Activated CD4-positive, CD25-positive, alpha-beta regulatory T cell treated with anti-CD3 and anti-CD28 coated beads, Interleukin-2, amount 50 U/mL, for 16 hours (primary cell): ENCODE data around the gene PTPRR.

Experiments
- DNase-seq: peaks from one replicate; pipeline ENCODE4 v3.0.0-alpha.2; 2020; ENCODE audit warnings: low read depth, low spot score

Gene PTPRR

GRCh38 chr12:70910666-70911065 lies 9.9 kb downstream of the PTPRR start:
- no peak for DNase-seq

DNA sequence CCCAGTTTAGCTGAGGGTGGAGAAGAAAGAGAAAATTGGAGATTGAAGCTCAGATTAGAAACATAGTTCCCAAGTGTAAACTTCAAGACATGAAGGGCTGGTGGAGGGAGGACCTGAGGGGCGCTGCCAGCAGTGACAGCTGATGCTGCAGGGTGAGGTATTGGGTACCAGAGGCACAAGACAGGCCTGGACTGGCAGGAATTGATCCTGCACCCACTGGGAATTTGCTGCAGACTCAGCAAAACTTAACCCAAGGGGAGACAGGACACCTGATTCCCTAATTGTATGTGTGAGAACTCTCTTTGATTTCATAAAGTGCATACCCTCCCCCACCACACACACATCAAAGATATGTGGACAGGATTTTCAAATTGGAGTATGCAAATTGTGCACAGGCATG lies 11.6 kb downstream of the PTPRR start:
- DNase-seq, result no peak

DNA sequence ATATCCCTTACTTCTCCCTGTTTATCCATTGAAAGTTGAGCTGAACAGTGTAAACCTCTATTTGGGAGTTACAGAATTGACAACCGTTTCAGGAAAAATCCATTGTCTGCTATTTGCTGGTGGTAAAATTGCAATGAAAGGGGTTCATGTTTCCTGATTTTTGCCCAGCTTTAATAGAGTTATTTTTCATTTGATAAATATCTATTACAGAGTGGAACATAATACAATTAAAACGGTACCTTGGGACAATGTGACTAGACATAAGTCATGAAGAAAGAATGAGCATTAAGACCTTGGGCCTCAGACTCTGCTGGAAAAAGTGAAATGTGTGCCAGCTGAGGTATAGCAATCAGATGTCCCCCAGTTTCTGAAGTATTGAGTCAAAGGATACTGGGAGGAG lies 13.1 kb downstream of the PTPRR start:
- DNase-seq, result no peak

- no peak for DNase-seq
Measured at GRCh38 chr12:70895956-70896355, 24.6 kb downstream of the PTPRR start.

DNA sequence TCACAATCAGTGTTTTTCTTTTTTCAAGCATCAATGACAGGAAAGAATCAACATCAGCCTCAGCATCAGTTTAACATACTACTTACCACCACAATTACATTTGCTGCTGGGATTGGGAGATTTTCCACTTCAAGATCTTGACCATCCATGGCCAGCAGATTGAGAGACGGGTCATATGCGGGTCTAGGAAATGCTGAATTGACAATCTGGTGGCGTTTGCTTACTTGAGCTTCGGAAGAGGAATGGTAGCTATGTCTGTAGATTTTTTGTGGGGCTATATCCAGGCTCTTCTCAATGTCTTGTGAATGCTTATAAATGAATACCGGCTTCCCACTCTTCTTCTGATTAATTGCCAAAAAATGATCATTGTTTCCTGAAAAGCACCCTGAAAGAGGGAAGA lies 27.9 kb downstream of the PTPRR start:
- no peak for DNase-seq

GRCh38 chr12:70890895-70891832 lies 29.4 kb downstream of the PTPRR start:
- DNase-seq, result no peak

DNA sequence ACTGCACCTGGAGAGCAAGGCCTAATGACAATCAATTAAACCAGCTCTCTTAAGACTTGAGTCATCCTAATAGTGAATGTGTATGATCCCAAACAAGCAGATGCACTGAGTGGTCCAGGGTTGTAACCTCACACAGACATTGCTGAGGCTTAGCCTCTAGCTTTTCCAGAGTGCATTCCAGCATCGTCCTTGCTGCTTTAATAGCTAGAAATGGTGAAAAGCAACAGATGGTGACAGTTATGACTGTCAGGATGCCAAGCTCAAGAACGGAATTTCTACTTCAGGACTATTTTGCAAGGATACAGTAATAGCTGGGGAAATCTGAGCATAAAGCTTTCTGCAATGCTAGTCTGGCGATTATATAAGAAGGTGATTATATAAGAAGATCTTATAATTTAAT lies 34.6 kb downstream of the PTPRR start:
- DNase-seq, result no peak

DNA sequence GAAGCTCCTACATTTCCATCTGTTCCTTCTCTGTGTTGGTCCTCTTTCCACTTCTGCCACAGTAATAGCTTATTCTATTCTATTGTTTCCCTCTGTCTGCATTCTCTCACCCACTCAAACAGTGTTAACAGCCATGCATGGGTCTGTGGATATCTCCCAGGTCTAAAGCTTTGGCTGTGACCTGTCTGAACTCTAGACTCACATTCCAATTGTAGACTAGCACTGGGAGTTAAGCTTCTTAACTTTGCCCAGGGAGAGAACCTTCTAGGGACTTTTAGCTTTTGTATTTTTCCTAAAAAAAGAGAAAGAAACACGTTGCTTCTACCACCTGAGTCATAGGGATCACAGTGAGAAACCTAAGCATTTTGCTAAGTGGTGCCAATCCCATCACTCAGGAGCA lies 36.7 kb downstream of the PTPRR start:
- DNase-seq, result no peak

GRCh38 chr12:70880744-70881143 lies 39.8 kb downstream of the PTPRR start:
- DNase-seq, result no peak

DNA sequence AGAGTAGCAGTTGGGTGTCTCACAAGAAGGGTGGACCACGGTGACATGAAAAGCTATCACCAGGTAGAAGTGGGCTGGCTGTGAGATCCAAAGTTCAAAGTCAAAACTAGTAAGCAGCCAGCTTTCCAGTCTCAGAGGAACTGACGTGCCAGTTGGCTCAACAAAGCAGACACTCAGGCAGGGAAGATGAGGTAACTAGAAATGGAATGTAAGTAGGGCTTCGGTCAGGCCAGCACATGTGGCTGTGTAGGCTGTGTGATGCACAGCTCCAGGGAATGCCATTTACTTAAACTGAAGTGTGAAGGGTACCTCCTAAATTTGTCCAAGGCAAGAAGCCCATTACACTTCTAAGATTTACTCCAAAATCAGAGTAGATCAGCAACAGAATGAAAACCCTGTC lies 43.6 kb downstream of the PTPRR start:
- no peak for DNase-seq

DNA sequence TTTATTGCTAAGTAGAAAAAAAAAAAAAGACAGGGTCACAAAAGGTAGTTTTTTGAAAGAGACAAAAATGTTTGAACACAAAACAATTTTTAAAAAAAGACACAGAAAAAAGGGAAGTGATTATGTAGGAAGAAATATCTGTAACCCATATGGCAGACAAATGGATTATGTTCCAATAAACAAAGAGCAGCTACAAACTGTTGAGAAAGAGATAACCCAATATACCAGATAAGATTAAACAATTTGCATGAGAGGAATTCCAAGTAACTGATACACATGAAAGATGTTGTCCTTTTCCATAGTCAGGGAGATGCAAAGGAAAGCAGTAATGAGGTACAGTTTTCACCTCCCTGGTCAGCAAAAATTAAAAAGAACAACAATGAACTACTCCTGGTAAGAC lies 44.9 kb downstream of the PTPRR start:
- DNase-seq, result no peak

- no peak for DNase-seq
Measured at GRCh38 chr12:70854881-70855568, 65.5 kb downstream of the PTPRR start.

DNA sequence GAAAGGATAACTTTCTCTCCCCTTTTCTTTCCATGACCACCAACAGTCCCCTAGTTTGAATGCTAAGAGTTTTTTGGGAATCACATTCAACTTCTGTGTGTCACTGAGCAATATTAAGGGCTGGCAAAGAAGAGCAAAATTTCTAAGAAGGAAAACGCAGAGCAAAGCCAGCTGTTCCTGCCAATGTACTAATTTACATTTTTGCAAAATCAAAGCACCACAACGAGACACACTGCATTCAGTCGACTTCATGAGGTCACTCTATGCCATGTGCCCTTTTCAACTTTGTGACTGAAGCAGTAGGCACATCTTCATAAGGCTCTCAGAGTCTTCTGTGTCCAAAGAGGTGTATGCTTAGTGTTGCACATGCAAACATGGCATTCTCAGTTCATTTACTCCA lies 66.4 kb downstream of the PTPRR start:
- no peak for DNase-seq

DNA sequence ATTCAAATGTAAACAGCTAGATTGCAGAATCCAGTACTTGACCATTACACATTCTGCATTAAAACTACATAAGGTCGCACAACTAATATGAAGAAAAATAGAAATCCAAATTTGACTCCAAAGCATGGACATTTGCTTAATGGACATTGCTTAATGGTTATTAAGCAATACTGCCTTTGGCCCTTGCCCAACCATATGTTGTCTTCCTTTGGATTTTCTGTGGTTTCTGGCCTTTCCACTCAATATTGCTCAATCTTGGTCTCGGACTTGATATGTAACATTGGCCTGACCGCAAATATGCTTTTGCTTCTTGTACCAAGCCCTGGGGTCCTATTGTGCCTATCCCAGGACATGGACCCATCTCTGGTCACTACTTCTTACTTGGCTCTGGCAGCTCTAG lies 67.2 kb downstream of the PTPRR start:
- no peak for DNase-seq

GRCh38 chr12:70852416-70853150 lies 68.0 kb downstream of the PTPRR start:
- no peak for DNase-seq

- DNase-seq, result no peak
Measured at GRCh38 chr12:70849265-70849960, 71.1 kb downstream of the PTPRR start.

DNA sequence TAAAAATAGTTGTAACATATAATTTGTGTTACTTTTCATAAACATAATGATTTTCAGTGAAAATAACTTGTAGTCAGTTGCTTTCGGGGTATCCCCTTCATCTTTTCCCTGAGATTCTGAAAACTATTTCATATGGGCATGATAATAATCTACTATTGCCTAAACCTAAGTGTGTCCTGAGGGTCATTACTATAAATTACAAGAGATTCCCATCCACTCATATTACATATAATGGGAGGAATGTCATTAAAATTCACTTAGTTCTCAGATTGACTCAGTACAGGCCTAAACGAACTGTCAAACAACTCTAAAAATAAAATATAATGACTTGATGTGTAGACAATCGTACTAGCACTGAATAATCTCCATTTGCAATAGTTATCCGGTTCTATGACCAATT lies 72.7 kb downstream of the PTPRR start:
- DNase-seq, result no peak

DNA sequence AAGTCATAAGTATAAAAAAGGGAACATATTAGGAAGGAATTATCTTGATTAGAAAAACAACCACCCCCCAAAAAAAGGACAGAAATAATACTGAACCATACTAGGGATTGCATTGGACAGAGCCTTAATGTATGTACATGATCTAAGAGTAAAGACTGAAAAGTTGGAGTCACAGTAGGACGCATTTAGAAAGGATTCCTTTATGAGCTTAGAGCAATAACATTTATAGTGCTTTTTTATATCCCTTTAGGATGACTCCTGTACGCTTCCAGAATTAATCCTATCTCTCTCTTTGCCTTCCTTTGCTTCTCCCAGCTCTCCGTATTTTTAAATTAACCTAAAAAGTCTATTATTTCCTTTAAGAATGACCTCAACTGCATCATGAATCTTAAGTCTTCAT lies 75.3 kb downstream of the PTPRR start:
- DNase-seq, result no peak

GRCh38 chr12:70843363-70843762 lies 77.2 kb downstream of the PTPRR start:
- DNase-seq, result no peak

GRCh38 chr12:70842942-70843341 lies 77.6 kb downstream of the PTPRR start:
- DNase-seq, result no peak

DNA sequence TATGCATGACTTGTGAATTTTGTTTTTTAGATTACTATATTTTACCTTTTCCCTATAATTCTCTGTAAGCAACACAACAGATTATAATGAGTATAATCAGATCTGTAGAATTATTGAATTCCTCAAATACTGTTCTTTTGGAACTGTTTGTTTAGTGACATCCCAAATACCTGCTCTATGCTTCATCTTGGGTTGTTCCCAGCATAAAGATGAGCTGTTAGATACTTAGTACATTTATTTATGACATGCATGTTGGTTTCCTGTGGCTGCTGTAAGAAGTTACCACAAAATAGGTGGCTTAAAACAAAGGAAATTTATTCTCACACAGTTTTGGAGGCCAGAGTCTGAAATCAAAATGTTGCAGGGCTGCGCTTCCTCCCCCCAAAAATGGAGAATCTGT lies 78.4 kb downstream of the PTPRR start:
- DNase-seq, result no peak
